ENCODE results near the gene PGAP2. TPM values are rescaled to one million over a fixed set of nuclear protein-coding genes. Genes with fewer than 3 reads are reported as not detected.

Gene PGAP2
- total and polyA plus RNA-seq, 10 of the 15 experiments (the other 5 are each of a cell fraction or from before 2014, with no cell fraction given): 12.3 to 37.4 (median 31.9) TPM

DNA sequence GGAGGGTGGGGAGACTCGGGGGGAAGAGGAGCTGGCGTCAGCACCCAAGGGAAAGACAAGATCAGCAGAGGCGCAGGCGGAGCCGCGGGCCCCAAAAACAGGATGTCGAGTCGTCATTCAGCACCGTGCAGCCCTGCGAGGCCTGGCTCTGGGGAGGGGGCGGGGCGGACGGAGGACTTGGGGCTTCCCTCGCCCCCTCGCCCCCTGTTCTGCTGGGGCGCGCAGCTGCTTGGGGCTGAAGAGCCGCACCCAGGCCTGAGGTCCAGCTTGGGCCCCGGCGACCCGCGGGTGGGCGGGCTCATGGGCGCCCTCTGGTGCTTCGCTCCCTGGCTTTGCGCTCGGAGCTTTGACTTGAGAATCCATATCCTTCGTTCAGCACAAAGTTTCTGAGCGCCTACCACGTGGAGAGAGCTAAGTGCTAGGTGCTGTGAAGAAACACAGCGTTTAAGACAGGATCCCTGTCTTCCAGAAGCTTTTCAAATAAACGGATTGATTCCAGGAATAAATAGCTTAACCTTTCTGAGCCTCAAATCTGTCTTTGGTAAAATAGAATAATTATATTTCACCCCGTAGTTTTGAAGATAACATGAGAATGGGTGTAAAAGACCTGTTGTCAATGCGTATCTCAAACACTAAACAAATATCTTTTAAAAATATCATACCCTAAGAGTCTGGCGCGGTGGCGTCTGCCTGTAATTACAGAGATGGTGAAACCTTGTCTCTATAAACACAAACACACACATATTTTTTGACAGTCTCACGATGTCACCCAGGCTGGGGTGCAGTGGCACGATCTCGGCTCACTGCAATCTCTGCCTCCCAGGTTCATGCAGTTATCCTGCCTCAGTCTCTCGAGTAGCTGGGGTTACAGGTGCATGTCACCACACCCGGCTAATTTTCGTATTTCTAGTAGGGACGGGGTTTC is 33.3 kb downstream of the PGAP2 start (continued):
- peak; percentile 58 to 64; a peak in 2 of 4 replicates for TF ChIP-seq IKZF2 (IDR thresholded peaks at IDR 0.05)
- no peak for TF ChIP-seq IRF4 (IDR thresholded peaks at IDR 0.05; ENCODE audit: low read depth, low read length)
- no peak for TF ChIP-seq WRNIP1 (IDR thresholded peaks at IDR 0.05; ENCODE audit: borderline replicate concordance, low read depth, low read length)
- peak; percentile 72; the same call in 1 of the 2 replicates for TF ChIP-seq CHD2 (IDR thresholded peaks at IDR 0.05; ENCODE audit: borderline replicate concordance, low read depth, low read length)
- TF ChIP-seq NFIC (IDR thresholded peaks at IDR 0.05; ENCODE audit: low read depth, low read length): no peak
- TF ChIP-seq, protein P1, sequence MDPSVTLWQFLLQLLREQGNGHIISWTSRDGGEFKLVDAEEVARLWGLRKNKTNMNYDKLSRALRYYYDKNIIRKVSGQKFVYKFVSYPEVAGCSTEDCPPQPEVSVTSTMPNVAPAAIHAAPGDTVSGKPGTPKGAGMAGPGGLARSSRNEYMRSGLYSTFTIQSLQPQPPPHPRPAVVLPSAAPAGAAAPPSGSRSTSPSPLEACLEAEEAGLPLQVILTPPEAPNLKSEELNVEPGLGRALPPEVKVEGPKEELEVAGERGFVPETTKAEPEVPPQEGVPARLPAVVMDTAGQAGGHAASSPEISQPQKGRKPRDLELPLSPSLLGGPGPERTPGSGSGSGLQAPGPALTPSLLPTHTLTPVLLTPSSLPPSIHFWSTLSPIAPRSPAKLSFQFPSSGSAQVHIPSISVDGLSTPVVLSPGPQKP (IDR thresholded peaks at IDR 0.05; ENCODE audit: low read depth, low read length): no peak
- TF ChIP-seq CHD4 (IDR thresholded peaks at IDR 0.05): no peak
- TF ChIP-seq, protein P2, sequence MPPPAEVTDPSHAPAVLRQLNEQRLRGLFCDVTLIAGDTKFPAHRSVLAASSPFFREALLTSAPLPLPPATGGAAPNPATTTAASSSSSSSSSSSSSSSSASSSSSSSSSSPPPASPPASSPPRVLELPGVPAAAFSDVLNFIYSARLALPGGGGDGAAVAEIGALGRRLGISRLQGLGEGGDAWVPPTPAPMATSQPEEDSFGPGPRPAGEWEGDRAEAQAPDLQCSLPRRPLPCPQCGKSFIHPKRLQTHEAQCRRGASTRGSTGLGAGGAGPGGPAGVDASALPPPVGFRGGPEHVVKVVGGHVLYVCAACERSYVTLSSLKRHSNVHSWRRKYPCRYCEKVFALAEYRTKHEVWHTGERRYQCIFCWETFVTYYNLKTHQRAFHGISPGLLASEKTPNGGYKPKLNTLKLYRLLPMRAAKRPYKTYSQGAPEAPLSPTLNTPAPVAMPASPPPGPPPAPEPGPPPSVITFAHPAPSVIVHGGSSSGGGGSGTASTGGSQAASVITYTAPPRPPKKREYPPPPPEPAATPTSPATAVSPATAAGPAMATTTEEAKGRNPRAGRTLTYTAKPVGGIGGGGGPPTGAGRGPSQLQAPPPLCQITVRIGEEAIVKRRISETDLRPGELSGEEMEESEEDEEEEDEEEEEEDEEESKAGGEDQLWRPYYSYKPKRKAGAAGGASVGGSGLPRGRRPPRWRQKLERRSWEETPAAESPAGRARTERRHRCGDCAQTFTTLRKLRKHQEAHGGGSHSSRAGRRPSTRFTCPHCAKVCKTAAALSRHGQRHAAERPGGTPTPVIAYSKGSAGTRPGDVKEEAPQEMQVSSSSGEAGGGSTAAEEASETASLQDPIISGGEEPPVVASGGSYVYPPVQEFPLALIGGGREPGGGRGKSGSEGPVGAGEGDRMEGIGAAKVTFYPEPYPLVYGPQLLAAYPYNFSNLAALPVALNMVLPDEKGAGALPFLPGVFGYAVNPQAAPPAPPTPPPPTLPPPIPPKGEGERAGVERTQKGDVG (CRISPR knock-in tag; IDR thresholded peaks at IDR 0.05): no peak
- no peak for TF ChIP-seq RBBP5 (conservative IDR thresholded peaks at IDR 0.05)
- TF ChIP-seq, protein P3, sequence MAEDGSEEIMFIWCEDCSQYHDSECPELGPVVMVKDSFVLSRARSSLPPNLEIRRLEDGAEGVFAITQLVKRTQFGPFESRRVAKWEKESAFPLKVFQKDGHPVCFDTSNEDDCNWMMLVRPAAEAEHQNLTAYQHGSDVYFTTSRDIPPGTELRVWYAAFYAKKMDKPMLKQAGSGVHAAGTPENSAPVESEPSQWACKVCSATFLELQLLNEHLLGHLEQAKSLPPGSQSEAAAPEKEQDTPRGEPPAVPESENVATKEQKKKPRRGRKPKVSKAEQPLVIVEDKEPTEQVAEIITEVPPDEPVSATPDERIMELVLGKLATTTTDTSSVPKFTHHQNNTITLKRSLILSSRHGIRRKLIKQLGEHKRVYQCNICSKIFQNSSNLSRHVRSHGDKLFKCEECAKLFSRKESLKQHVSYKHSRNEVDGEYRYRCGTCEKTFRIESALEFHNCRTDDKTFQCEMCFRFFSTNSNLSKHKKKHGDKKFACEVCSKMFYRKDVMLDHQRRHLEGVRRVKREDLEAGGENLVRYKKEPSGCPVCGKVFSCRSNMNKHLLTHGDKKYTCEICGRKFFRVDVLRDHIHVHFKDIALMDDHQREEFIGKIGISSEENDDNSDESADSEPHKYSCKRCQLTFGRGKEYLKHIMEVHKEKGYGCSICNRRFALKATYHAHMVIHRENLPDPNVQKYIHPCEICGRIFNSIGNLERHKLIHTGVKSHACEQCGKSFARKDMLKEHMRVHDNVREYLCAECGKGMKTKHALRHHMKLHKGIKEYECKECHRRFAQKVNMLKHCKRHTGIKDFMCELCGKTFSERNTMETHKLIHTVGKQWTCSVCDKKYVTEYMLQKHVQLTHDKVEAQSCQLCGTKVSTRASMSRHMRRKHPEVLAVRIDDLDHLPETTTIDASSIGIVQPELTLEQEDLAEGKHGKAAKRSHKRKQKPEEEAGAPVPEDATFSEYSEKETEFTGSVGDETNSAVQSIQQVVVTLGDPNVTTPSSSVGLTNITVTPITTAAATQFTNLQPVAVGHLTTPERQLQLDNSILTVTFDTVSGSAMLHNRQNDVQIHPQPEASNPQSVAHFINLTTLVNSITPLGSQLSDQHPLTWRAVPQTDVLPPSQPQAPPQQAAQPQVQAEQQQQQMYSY (CRISPR knock-in tag; IDR thresholded peaks at IDR 0.05): no peak
- no peak for TF ChIP-seq ZBTB33 (IDR thresholded peaks at IDR 0.05)
- TF ChIP-seq POLR2AphosphoS2 (IDR thresholded peaks at IDR 0.05; ENCODE audit: low read depth, low read length): no peak; the same call in 1 of the 2 replicates
- TF ChIP-seq ZNF592 (IDR thresholded peaks at IDR 0.05): peak; percentile 11; the same call in 1 of the 2 replicates

All from GM12878 (cell line).